Astrocyte (in vitro differentiated cells and primary cell): ENCODE measurements around the gene FRMD3. TPM values are rescaled to one million over a fixed set of nuclear protein-coding genes. Genes with fewer than 3 reads are reported as not detected.

Source experiments
- DNase-seq: peaks from one replicate; pipeline ENCODE4 v3.0.0-alpha.2; 2010; ENCODE audit warnings: low read depth
- FAIRE-seq: peaks from 2 replicates; lab custom pipeline; 2011; peaks lifted over from hg19 to GRCh38; lab: Jason Lieb, UNC
- H2AFZ ChIP-seq: 2 replicates; pipeline ENCODE4 v1.6.0; 2012; ENCODE audit warnings: low read depth, low read length, inconsistent platforms
- H3K27ac ChIP-seq: 2 replicates; pipeline ENCODE4 v1.5.1; 2011; ENCODE audit warnings: low read depth, low read length, inconsistent platforms
- H3K27me3 ChIP-seq: 2 replicates; pipeline ENCODE4 v1.6.0; 2011; ENCODE audit warnings: low read length, inconsistent platforms; ENCODE audit not compliant: insufficient read depth
- H3K36me3 ChIP-seq: 2 replicates; pipeline ENCODE4 v1.5.1; 2011; ENCODE audit warnings: low read length, inconsistent platforms; ENCODE audit not compliant: insufficient read depth
- H3K4me1 ChIP-seq: 2 replicates; pipeline ENCODE4 v1.5.1; 2011; ENCODE audit warnings: low read length, inconsistent platforms; ENCODE audit not compliant: insufficient read depth
- H3K4me2 ChIP-seq: 2 replicates; pipeline ENCODE4 v1.6.0; 2012; ENCODE audit warnings: low read length, inconsistent platforms
- H3K4me3 ChIP-seq: 2 replicates; pipeline ENCODE4 v1.5.1; 2011; ENCODE audit warnings: low read depth, mild to moderate bottlenecking, low read length, inconsistent platforms; ENCODE audit not compliant: insufficient read depth
- H3K79me2 ChIP-seq: 2 replicates; pipeline ENCODE4 v1.6.0; 2012; ENCODE audit warnings: mild to moderate bottlenecking, low read length, inconsistent platforms; ENCODE audit not compliant: insufficient read depth
- H3K9ac ChIP-seq: 2 replicates; pipeline ENCODE4 v1.6.0; 2012; ENCODE audit warnings: mild to moderate bottlenecking, low read length, inconsistent platforms
- H3K9me3 ChIP-seq: 2 replicates; pipeline ENCODE4 v1.5.1; 2012; ENCODE audit warnings: low read depth, mild to moderate bottlenecking, low read length, inconsistent platforms; ENCODE audit not compliant: insufficient read depth
- H4K20me1 ChIP-seq: 2 replicates; pipeline ENCODE4 v1.6.0; 2012; ENCODE audit warnings: low read length, inconsistent platforms; ENCODE audit not compliant: insufficient read depth
- H3K27ac Mint-ChIP-seq: one replicate; pipeline ENCODE4 v1.8.0; 2021; ENCODE audit warnings: mild to moderate bottlenecking, mixed read lengths; ENCODE audit not compliant: unreplicated experiment
- H3K27me3 Mint-ChIP-seq: one replicate; pipeline ENCODE4 v1.8.0; 2021; ENCODE audit warnings: low read depth, mixed read lengths; ENCODE audit not compliant: unreplicated experiment
- H3K36me3 Mint-ChIP-seq: one replicate; pipeline ENCODE4 v1.8.0; 2021; ENCODE audit warnings: low read depth, mixed read lengths; ENCODE audit not compliant: unreplicated experiment
- H3K4me1 Mint-ChIP-seq: one replicate; pipeline ENCODE4 v1.8.0; 2021; ENCODE audit warnings: low read depth, mixed read lengths; ENCODE audit not compliant: unreplicated experiment
- H3K4me3 Mint-ChIP-seq: one replicate; pipeline ENCODE4 v1.8.0; 2021; ENCODE audit warnings: mild to moderate bottlenecking, moderate library complexity, mixed read lengths; ENCODE audit not compliant: unreplicated experiment
- H3K9me3 Mint-ChIP-seq: one replicate; pipeline ENCODE4 v1.8.0; 2021; ENCODE audit warnings: mild to moderate bottlenecking, mixed read lengths; ENCODE audit not compliant: unreplicated experiment
- EZH2 ChIP-seq: IDR thresholded peaks from 2 replicates; pipeline ENCODE4 v1.6.1; 2012; ENCODE audit warnings: mild to moderate bottlenecking, low read length, inconsistent platforms; ENCODE audit not compliant: insufficient read depth
- total RNA-seq: library from RNA; stranded (reverse); gene quantifications from 2 replicates; pipeline ENCODE4 v1.2.1, GENCODE V29; 2021
- TF ChIP-seq, protein P1 (sequence below): IDR thresholded peaks from 2 replicates; pipeline ENCODE4 v1.5.1; 2011; ENCODE audit warnings: low read depth, mild to moderate bottlenecking, inconsistent platforms, low read length, moderate library complexity; ENCODE audit not compliant: insufficient read depth

FRMD3 gene
- total RNA-seq, 1 donor from 2014 or later: 0.39 TPM

DNA sequence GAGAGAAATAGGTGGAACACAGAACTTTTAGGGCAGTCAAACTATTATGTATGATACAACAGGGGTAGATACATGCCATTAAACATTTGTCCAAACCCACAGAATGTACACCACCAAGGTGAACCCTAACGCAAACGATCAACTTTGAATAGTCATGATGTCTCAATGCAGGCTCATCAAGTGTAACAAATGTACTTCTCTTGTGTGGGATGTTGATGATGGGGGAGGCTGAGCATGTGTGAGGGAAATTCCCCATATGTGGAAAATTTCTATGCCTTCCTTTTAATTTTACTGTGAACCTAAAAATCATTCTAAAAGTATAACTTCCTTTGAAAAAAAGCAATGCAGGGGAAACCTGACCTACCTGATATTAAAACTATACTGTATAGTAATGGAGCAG, 273.9 kb downstream of the FRMD3 start:
- DNase-seq: no peak
- H3K27ac ChIP-seq: no peak overlapping the region
- no peak for FAIRE-seq
- Mint-ChIP-seq H3K4me1 (peaks cover 12% of the 10 kb centered on the region), H3K27ac (no peak overlapping the region), H3K27me3 (no peaks in the 10 kb centered on the region), H3K4me3 (no peak overlapping the region), H3K9me3 (no peaks in the 10 kb centered on the region), H3K36me3 (no peaks in the 10 kb centered on the region)
- H3K9me3 ChIP-seq: no peaks in the 10 kb centered on the region
- no peak overlapping the region for H2AFZ ChIP-seq
- H3K4me2 ChIP-seq: no peak overlapping the region
- H4K20me1 ChIP-seq: no peaks in the 10 kb centered on the region
- H3K79me2 ChIP-seq: no peaks in the 10 kb centered on the region
- TF ChIP-seq EZH2: no peak
- peaks cover 11% of the 10 kb centered on the region for H3K4me1 ChIP-seq
- H3K27me3 ChIP-seq: no peaks in the 10 kb centered on the region
- no peak overlapping the region for H3K9ac ChIP-seq
- H3K36me3 ChIP-seq: no peaks in the 10 kb centered on the region
- no peak overlapping the region for H3K4me3 ChIP-seq

DNA sequence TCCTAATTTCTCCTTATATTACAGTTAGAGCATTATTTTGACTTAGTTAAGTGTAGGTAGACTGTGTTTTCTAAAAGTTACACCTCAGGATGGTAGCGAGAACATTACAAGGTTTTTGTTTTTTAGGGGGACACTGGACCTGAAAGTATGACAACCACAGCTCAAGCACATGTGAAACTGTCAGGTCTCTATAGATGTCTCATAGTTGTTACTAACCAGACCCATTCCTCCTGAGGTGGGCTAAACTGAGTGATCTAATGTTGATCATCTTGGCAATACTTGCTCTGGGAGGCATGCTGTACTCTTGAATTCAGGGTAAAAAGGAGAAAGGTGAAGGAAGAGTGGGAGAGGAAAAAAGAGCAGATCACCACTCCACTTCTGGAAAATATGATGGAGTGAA, 278.6 kb downstream of the FRMD3 start:
- H3K4me3 ChIP-seq: no peak overlapping the region
- Mint-ChIP-seq H3K4me3 (no peak overlapping the region), H3K36me3 (no peaks in the 10 kb centered on the region), H3K27me3 (no peaks in the 10 kb centered on the region), H3K4me1 (peaks cover 1% of the 10 kb centered on the region), H3K27ac (no peak overlapping the region), H3K9me3 (peaks cover 7% of the 10 kb centered on the region)
- no peaks in the 10 kb centered on the region for H3K79me2 ChIP-seq
- FAIRE-seq (no peak), DNase-seq (no peak)
- H3K27ac ChIP-seq: no peak overlapping the region
- no peak overlapping the region for H2AFZ ChIP-seq
- no peak overlapping the region for H3K4me2 ChIP-seq
- H3K9ac ChIP-seq: no peak overlapping the region
- no peaks in the 10 kb centered on the region for H3K36me3 ChIP-seq
- H3K4me1 ChIP-seq: no peaks in the 10 kb centered on the region
- H4K20me1 ChIP-seq: no peaks in the 10 kb centered on the region
- H3K27me3 ChIP-seq: no peaks in the 10 kb centered on the region
- no peaks in the 10 kb centered on the region for H3K9me3 ChIP-seq
- TF ChIP-seq EZH2: no peak
- TF ChIP-seq, protein P1, sequence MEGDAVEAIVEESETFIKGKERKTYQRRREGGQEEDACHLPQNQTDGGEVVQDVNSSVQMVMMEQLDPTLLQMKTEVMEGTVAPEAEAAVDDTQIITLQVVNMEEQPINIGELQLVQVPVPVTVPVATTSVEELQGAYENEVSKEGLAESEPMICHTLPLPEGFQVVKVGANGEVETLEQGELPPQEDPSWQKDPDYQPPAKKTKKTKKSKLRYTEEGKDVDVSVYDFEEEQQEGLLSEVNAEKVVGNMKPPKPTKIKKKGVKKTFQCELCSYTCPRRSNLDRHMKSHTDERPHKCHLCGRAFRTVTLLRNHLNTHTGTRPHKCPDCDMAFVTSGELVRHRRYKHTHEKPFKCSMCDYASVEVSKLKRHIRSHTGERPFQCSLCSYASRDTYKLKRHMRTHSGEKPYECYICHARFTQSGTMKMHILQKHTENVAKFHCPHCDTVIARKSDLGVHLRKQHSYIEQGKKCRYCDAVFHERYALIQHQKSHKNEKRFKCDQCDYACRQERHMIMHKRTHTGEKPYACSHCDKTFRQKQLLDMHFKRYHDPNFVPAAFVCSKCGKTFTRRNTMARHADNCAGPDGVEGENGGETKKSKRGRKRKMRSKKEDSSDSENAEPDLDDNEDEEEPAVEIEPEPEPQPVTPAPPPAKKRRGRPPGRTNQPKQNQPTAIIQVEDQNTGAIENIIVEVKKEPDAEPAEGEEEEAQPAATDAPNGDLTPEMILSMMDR: no peak

DNA sequence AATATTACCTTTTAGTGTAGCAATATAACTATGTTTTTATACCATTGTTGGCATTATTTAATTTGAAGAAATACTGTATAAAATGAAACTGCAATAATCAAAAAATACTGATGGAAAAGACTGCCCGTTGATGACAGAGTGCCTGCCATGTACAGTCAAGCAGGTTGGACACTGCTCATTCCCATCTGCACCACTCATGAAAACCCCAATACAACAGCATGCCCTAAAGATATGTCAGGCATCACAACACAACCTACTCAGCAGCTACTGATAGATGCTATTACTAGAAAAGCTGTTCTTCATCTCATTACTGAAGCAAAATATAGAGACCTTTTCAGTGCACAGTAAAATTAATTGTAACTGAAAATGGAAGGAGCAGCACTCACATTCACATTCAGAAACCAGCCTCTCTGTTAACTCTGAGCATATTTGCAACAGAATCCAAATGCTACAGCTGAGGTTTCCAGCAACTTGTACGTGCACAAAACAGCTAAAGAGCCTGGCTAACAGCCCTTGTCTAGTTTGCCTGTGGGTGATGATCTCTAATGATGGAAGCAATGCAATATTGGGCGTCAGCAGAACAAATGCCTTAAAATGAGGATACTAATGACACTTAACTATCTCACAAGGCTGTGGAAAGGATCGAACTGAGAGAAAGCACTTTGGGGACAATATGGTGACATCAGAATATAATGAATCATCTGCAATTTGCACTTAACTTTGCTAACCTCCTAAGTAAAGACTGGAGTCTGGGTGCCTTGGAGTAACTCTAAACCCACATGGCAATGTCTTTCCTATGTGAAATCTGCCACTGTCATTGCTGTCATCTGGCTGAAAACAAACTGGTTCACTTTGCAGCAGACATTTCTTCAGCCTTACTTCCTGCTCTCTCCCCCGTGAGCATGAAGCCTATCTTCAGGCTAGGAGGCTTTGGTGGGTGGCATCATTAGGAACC, 280.0 kb downstream of the FRMD3 start:
- no peak overlapping the region for H3K4me3 ChIP-seq
- Mint-ChIP-seq H3K27me3 (no peaks in the 10 kb centered on the region), H3K27ac (no peak overlapping the region), H3K4me1 (peaks cover 1% of the 10 kb centered on the region), H3K4me3 (no peak overlapping the region), H3K9me3 (peaks cover 9% of the 10 kb centered on the region), H3K36me3 (no peaks in the 10 kb centered on the region)
- no peaks in the 10 kb centered on the region for H3K9me3 ChIP-seq
- H3K79me2 ChIP-seq: no peaks in the 10 kb centered on the region
- no peak for DNase-seq
- no peaks in the 10 kb centered on the region for H3K4me1 ChIP-seq
- H2AFZ ChIP-seq: no peak overlapping the region
- no peak overlapping the region for H3K27ac ChIP-seq
- H3K4me2 ChIP-seq: no peak overlapping the region
- H4K20me1 ChIP-seq: no peaks in the 10 kb centered on the region
- no peak overlapping the region for H3K9ac ChIP-seq
- FAIRE-seq: no peak
- H3K36me3 ChIP-seq: no peaks in the 10 kb centered on the region
- no peak for TF ChIP-seq EZH2
- TF ChIP-seq, protein P1: no peak
- no peaks in the 10 kb centered on the region for H3K27me3 ChIP-seq
